Fibroblast of peridontal ligament (primary cell): ENCODE measurements around the gene ZNF281.
"Not testable (repeated sequence)": the region's sequence is repeated elsewhere in the genome, so short reads cannot be mapped to it uniquely, and the experiment has no call there.

Source experiments
- DNase-seq: peaks from one replicate; pipeline ENCODE4 v3.0.0-alpha.2; 2010; ENCODE audit errors: extremely low read depth

ZNF281 gene

GRCh38 chr1:200409761-200410565, at the start of gene ZNF281:
ZNF281 (minus strand) TSS chr1:200410036; CDS start chr1:200409705, 331 bp downstream.
- peak; percentile 89 for DNase-seq

GRCh38 chr1:200458780-200459179, 48.9 kb upstream of the ZNF281 start:
- DNase-seq = no peak

GRCh38 chr1:200457810-200458209, 48.0 kb upstream of the ZNF281 start:
- DNase-seq = no peak

GRCh38 chr1:200454425-200454824, 44.6 kb upstream of the ZNF281 start:
- no peak for DNase-seq

- DNase-seq = peak; percentile 28
Measured at GRCh38 chr1:200453553-200453905, 43.7 kb upstream of the ZNF281 start.

- DNase-seq = no peak
Measured at GRCh38 chr1:200452850-200453552, 43.2 kb upstream of the ZNF281 start.

- no peak for DNase-seq
Measured at GRCh38 chr1:200448034-200448762, 38.4 kb upstream of the ZNF281 start.

- no peak for DNase-seq
Measured at GRCh38 chr1:200445213-200445612, 35.4 kb upstream of the ZNF281 start.

GRCh38 chr1:200444478-200444877, 34.6 kb upstream of the ZNF281 start:
- DNase-seq = no peak

- no peak for DNase-seq
Measured at GRCh38 chr1:200443860-200444259, 34.0 kb upstream of the ZNF281 start.

- no peak for DNase-seq
Measured at GRCh38 chr1:200442537-200443156, 32.8 kb upstream of the ZNF281 start.

GRCh38 chr1:200442023-200442422, 32.2 kb upstream of the ZNF281 start:
- no peak for DNase-seq

- DNase-seq = peak; percentile 73
Measured at GRCh38 chr1:200438911-200439310, 29.1 kb upstream of the ZNF281 start.

- not testable (repeated sequence) for DNase-seq
Measured at GRCh38 chr1:200438413-200438812, 28.6 kb upstream of the ZNF281 start.

- peak; percentile 69 for DNase-seq
Measured at GRCh38 chr1:200437556-200438203, 27.8 kb upstream of the ZNF281 start.

- no peak for DNase-seq
Measured at GRCh38 chr1:200437088-200437487, 27.3 kb upstream of the ZNF281 start.

- peak; percentile 34 for DNase-seq
Measured at GRCh38 chr1:200436436-200436835, 26.6 kb upstream of the ZNF281 start.

GRCh38 chr1:200435200-200435780, 25.5 kb upstream of the ZNF281 start:
- DNase-seq = peak; percentile 23

GRCh38 chr1:200433586-200433985, 23.8 kb upstream of the ZNF281 start:
- no peak for DNase-seq

- DNase-seq = peak; percentile 48
Measured at GRCh38 chr1:200432586-200432985, 22.8 kb upstream of the ZNF281 start.

- peak; percentile 75 for DNase-seq
Measured at GRCh38 chr1:200429221-200429751, 19.4 kb upstream of the ZNF281 start.
